Transverse colon (tissue), 4 donors: ENCODE data around the gene CARD19. TPM values are rescaled to one million over a fixed set of nuclear protein-coding genes. Genes with fewer than 3 reads are reported as not detected.

Source experiments
- DNase-seq: peaks from one replicate; pipeline ENCODE4 v3.0.0-alpha.2; 2019
- H3K27ac ChIP-seq, 4 donors: fragments of 200-600 bp; sonication (generic); 2 replicates each; pipeline ENCODE4 v1.5.1; 2016 to 2018; ENCODE audit warnings: inconsistent platforms in 4 of 4
- H3K27me3 ChIP-seq: fragments of 200-600 bp; sonication (generic); 2 replicates; pipeline ENCODE4 v1.5.1; 2017; ENCODE audit warnings: inconsistent platforms
- H3K36me3 ChIP-seq, 4 donors: fragments of 200-600 bp; sonication (generic); 2 replicates each; pipeline ENCODE4 v1.5.1; 2017 to 2019; ENCODE audit warnings: inconsistent platforms in 4 of 4
- H3K4me1 ChIP-seq, 4 donors: fragments of 200-600 bp; sonication (generic); 2 replicates each; pipeline ENCODE4 v1.5.1; 2017 to 2020; ENCODE audit warnings: inconsistent platforms in 4 of 4
- H3K4me3 ChIP-seq, 4 donors: fragments of 200-600 bp; sonication (generic); 1 replicate in 1 of 4; 2 replicates in 3 of 4; pipeline versions ENCODE4 v1.5.1 to v1.6.1; 2017 to 2019; ENCODE audit warnings: inconsistent platforms in 4 of 4
- H3K9me3 ChIP-seq, 2 donors: fragments of 200-600 bp; sonication (generic); 2 replicates each; pipeline ENCODE4 v1.5.1; 2017 to 2019; ENCODE audit warnings: inconsistent platforms in 2 of 2
- EP300 ChIP-seq: sonication (generic); formaldehyde crosslinking; IDR thresholded peaks from one replicate; pipeline ENCODE4 v1.6.1; 2017; ENCODE audit warnings: antibody characterized with exemption, low read depth
- POLR2A ChIP-seq: fragments of 450-650 bp; IDR thresholded peaks from one replicate; pipeline ENCODE4 v1.6.1; 2016; ENCODE audit warnings: antibody characterized with exemption, mild to moderate bottlenecking, moderate library complexity
- POLR2AphosphoS5 ChIP-seq, 3 donors: sonication (generic); formaldehyde crosslinking; IDR thresholded peaks; one replicate each; pipeline ENCODE4 v1.6.1; 2016; ENCODE audit warnings: antibody characterized with exemption in 3 of 3
- WGBS, 2 donors: methylation state at CpG; one replicate each; pipeline ENCODE4 v1.1.5; 2018; ENCODE audit warnings: low coverage in 1 of 2; 5-methylcytosine and 5-hydroxymethylcytosine counted together
- in situ Hi-C, 4 donors: fragments of 200-750 bp; cut with MboI; loops; one replicate each; pipeline versions ENCODE4 v1.15.0 to v1.15.1; 2017; ENCODE audit warnings: low sequenced_read_pairs in 3 of 4, low pct_ligation_motif_present in 1 of 4, low pct_unique_long_range_greater_than_20kb in 1 of 4
- intact Hi-C: fragments of 100-400 bp; cut with DNase I; formaldehyde crosslinking; loops from one replicate; pipeline ENCODE4 v1.15.1; 2023; ENCODE audit warnings: low total_unique reads
- total RNA-seq, 4 donors: library from RNA; depleted of rRNA; stranded (reverse); fragments of >200 nt; gene quantifications; one replicate each; pipeline ENCODE4 v1.1.0, GENCODE V29; 2016
- TF ChIP-seq, protein P1 (sequence below), 5 experiments: fragments of 200-600 bp in 3 of 5; fragments of 450-650 bp in 2 of 5; sonication (generic) in 3 of 5; IDR thresholded peaks; 1 replicate in 2 of 5; 2 replicates in 3 of 5; pipeline ENCODE4 v1.5.1; 2016 to 2017; ENCODE audit warnings: antibody characterized with exemption in 5 of 5, inconsistent platforms in 3 of 5, mild to moderate bottlenecking in 2 of 5, moderate library complexity in 1 of 5

Gene CARD19
- total RNA-seq, 4 donors from 2014 or later = 16.3 to 105 (median 88.2) TPM

DNA sequence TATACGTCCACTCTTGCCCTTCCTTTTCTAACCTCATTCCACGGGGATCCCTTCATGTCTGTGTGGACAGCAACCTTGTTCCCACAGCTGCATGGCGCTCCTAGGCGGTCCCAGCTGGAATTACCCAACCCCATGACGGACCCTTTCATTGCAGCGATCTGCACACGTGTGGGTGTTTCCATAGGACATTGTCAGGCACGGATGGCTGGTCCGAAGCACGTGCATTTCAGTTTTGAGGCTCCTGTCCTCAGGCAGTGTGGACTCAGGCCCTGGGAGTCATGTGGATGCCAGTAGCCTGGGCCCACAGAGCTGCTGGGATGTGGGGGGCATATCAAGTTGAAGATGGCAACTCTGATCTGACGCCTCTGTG lies 15.0 kb downstream of the CARD19 start:
- Histone ChIP-seq H3K4me3 (no peak overlapping the region), H3K9me3 (no peaks in the 10 kb centered on the region), H3K27me3 (no peaks in the 10 kb centered on the region), H3K27ac (no peak overlapping the region), H3K36me3 (peaks cover 0 to 15% (median 3%) of the 10 kb centered on the region in 4 donors), H3K4me1 (peaks cover 0 to 4% (median 0%) of the 10 kb centered on the region in 4 donors)
- TF ChIP-seq, protein P1, sequence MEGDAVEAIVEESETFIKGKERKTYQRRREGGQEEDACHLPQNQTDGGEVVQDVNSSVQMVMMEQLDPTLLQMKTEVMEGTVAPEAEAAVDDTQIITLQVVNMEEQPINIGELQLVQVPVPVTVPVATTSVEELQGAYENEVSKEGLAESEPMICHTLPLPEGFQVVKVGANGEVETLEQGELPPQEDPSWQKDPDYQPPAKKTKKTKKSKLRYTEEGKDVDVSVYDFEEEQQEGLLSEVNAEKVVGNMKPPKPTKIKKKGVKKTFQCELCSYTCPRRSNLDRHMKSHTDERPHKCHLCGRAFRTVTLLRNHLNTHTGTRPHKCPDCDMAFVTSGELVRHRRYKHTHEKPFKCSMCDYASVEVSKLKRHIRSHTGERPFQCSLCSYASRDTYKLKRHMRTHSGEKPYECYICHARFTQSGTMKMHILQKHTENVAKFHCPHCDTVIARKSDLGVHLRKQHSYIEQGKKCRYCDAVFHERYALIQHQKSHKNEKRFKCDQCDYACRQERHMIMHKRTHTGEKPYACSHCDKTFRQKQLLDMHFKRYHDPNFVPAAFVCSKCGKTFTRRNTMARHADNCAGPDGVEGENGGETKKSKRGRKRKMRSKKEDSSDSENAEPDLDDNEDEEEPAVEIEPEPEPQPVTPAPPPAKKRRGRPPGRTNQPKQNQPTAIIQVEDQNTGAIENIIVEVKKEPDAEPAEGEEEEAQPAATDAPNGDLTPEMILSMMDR (IDR thresholded peaks at IDR 0.05) = no peak
- TF ChIP-seq POLR2A (no peak), POLR2AphosphoS5 (IDR thresholded peaks at IDR 0.05) (no peak), EP300 (no peak)
- intact Hi-C loops (no loop called here), in situ Hi-C loops (no loop called here)
- no peak for DNase-seq
- 86 to 96% methylated on average over 5 to 11 of the region's 11 CpGs for WGBS, 2 donors

DNA sequence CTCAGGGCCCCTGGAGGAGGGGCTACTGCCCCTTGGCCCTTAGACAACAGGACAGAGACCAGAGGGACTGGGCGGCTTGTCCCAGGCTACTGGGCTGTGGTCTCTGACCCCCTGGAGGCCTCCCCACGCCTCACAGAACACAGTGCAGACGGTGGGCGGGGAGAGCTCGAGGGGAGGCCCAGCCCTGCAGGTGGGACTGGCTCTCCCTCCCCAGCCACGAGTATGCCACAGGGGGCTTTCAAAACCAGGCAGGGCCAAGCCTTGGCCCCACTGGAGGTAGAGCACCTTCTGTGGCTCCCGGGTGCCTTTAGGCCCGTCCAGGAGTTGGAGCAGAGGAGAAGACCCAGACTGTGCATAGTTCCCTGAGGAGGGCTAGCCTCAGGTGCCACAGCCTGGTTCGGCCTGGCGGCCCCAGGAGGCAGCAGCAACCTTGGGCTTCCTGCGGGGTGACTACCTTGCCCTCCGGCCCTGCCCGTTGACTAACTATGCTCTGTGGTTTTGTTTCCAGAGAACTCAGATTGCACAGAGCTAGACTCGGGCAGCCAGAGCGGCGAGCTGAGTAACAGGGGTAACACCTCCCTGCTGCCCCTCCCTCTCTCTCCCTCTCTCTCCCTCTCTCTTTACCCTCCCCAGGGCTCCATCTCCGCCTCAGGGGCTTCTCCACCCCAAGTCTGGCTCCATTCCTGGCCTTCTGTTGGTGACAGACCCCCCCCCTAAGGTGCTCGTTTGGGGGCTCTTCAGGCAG lies 15.5 kb downstream of the CARD19 start:
- DNase-seq = no peak
- H3K27ac ChIP-seq = no peak overlapping the region
- intact Hi-C loops = no loop called here

DNA sequence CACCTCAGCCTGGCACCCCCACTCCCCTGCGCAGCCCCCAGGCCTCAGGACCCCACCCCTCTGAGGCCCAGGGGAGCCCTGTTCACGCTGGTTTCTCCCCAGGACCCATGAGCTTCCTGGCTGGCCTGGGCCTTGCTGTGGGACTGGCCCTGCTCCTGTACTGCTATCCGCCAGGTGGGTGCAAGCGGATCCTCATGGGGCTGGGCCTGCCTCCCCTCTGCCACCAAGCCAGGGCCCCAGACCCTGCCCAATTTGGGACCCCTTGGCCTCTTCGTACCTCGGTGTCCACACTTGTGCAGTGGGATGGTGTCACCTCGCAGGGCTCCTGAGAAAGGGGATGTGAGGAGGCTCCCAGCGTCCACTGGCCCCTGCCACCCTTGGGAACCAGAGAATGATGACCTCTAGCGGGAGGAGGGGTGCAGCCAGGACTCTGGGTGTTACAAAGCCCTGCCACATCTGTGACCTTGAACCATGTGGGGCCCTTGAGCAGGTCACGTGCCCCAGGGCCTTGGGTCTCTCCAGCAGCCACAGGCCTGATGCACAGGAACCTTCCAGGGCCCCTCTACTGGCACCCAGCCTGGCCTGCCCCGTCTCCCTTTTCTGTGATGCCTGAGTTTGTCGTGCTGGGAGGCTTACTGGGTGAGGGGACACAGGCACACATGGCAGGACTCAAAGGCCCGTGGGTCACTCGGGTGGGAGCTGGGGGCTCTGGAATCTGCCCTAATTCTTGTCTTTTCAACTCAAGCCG lies 16.3 kb downstream of the CARD19 start:
- Histone ChIP-seq H3K9me3 (no peaks in the 10 kb centered on the region), H3K36me3 (peaks cover 0 to 15% (median 3%) of the 10 kb centered on the region in 4 donors), H3K4me3 (no peak overlapping the region), H3K27me3 (no peaks in the 10 kb centered on the region), H3K27ac (no peak overlapping the region), H3K4me1 (peaks cover 0 to 7% (median 0%) of the 10 kb centered on the region in 4 donors)
- TF ChIP-seq EP300 = no peak
- TF ChIP-seq POLR2A = no peak
- TF ChIP-seq, protein P1 (IDR thresholded peaks at IDR 0.05) = no peak
- TF ChIP-seq POLR2AphosphoS5 (IDR thresholded peaks at IDR 0.05) = no peak
- in situ Hi-C loops (no loop called here), intact Hi-C loops (no loop called here)
- 83% methylated on average over 14 of the region's 15 CpGs; no CpG with 5 or more reads in 1 of the 2 donors for WGBS, 2 donors
- DNase-seq = no peak

More for the DNA sequence above, 15.5 kb downstream of the CARD19 start:
- no peaks in the 10 kb centered on the region for H3K9me3 ChIP-seq
- 93% methylated on average over 12 of the region's 18 CpGs; no CpG with 5 or more reads in 1 of the 2 donors for WGBS, 2 donors
- TF ChIP-seq, protein P1 (IDR thresholded peaks at IDR 0.05) = no peak
- no peak for TF ChIP-seq POLR2A
- no peak for TF ChIP-seq EP300
- no peak overlapping the region for H3K4me3 ChIP-seq
- no peaks in the 10 kb centered on the region for H3K27me3 ChIP-seq
- H3K4me1 ChIP-seq = peaks cover 0 to 7% (median 0%) of the 10 kb centered on the region in 4 donors
- in situ Hi-C loops = no loop called here
- peaks cover 0 to 15% (median 3%) of the 10 kb centered on the region in 4 donors for H3K36me3 ChIP-seq

DNA sequence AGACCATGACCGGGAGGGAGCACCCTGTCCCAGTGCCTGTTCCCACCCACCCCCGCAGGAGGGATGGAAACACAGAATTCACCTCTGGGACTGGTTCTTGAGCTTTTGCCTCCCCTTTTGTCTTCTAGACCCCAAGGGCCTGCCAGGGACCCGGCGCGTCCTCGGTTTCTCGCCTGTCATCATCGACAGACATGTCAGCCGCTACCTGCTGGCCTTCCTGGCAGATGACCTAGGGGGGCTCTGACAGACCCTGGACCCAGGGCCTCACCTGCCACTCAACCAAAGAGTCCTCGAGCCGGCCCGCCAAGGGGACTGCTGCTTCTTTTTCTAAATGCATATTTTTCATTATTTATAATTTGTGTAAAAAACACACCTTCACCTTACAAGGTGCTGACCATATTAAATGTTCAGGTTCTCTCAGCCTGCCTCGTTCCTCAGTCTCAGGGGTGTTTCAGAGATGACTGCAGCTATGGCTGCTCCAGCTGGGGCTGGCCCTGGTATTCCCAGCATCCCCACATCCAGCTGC lies 16.9 kb downstream of the CARD19 start:
- no peak for DNase-seq
- H3K36me3 ChIP-seq = peaks cover 0 to 15% (median 3%) of the 10 kb centered on the region in 4 donors
- H3K4me1 ChIP-seq = peaks cover 0 to 7% (median 0%) of the 10 kb centered on the region in 4 donors
- no peaks in the 10 kb centered on the region for H3K9me3 ChIP-seq
- in situ Hi-C loops (no loop called here), intact Hi-C loops (no loop called here)
- TF ChIP-seq, protein P1 (IDR thresholded peaks at IDR 0.05) = no peak
- TF ChIP-seq POLR2AphosphoS5 (IDR thresholded peaks at IDR 0.05) (no peak), POLR2A (no peak), EP300 (no peak)
- H3K27ac ChIP-seq = no peak overlapping the region
- H3K4me3 ChIP-seq = no peak overlapping the region
- 89 to 97% methylated on average over 10 to 13 of the region's 13 CpGs for WGBS, 2 donors
- H3K27me3 ChIP-seq = no peaks in the 10 kb centered on the region
